ENCODE results near the gene NXN.

Gene NXN

DNA sequence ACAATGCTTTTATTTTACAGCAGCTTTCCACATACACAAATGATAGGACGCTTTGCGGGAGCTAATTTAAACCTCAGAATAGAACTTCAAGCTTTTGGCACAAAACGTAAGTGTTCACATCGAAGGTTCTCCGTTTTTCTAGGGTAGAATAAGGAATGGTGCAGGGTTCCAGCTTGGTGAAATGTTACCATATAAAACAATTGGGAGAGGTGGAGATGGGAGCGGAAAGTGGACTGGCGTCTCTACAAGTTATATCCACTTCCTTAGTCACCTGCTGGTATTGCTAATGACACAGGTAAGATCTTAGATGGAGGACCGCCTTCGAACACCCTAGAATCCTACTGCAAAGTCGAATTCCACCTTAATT, 1.7 kb upstream of the NXN start:
- TF ChIP-seq SPI1 (IDR thresholded peaks at IDR 0.05; ENCODE audit: borderline replicate concordance, low read depth) (no peak), POLR2AphosphoS5 (IDR thresholded peaks at IDR 0.05; ENCODE audit: low read depth) (no peak), GABPA (IDR thresholded peaks at IDR 0.05; ENCODE audit: low read depth) (no peak)
- TF ChIP-seq, protein P1, sequence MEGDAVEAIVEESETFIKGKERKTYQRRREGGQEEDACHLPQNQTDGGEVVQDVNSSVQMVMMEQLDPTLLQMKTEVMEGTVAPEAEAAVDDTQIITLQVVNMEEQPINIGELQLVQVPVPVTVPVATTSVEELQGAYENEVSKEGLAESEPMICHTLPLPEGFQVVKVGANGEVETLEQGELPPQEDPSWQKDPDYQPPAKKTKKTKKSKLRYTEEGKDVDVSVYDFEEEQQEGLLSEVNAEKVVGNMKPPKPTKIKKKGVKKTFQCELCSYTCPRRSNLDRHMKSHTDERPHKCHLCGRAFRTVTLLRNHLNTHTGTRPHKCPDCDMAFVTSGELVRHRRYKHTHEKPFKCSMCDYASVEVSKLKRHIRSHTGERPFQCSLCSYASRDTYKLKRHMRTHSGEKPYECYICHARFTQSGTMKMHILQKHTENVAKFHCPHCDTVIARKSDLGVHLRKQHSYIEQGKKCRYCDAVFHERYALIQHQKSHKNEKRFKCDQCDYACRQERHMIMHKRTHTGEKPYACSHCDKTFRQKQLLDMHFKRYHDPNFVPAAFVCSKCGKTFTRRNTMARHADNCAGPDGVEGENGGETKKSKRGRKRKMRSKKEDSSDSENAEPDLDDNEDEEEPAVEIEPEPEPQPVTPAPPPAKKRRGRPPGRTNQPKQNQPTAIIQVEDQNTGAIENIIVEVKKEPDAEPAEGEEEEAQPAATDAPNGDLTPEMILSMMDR (IDR thresholded peaks at IDR 0.05; ENCODE audit: insufficient read depth, low read length), result no peak
- TF ChIP-seq, protein P2, sequence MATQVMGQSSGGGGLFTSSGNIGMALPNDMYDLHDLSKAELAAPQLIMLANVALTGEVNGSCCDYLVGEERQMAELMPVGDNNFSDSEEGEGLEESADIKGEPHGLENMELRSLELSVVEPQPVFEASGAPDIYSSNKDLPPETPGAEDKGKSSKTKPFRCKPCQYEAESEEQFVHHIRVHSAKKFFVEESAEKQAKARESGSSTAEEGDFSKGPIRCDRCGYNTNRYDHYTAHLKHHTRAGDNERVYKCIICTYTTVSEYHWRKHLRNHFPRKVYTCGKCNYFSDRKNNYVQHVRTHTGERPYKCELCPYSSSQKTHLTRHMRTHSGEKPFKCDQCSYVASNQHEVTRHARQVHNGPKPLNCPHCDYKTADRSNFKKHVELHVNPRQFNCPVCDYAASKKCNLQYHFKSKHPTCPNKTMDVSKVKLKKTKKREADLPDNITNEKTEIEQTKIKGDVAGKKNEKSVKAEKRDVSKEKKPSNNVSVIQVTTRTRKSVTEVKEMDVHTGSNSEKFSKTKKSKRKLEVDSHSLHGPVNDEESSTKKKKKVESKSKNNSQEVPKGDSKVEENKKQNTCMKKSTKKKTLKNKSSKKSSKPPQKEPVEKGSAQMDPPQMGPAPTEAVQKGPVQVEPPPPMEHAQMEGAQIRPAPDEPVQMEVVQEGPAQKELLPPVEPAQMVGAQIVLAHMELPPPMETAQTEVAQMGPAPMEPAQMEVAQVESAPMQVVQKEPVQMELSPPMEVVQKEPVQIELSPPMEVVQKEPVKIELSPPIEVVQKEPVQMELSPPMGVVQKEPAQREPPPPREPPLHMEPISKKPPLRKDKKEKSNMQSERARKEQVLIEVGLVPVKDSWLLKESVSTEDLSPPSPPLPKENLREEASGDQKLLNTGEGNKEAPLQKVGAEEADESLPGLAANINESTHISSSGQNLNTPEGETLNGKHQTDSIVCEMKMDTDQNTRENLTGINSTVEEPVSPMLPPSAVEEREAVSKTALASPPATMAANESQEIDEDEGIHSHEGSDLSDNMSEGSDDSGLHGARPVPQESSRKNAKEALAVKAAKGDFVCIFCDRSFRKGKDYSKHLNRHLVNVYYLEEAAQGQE (IDR thresholded peaks at IDR 0.05; ENCODE audit: insufficient replicate concordance, low read depth), result no peak
- Histone ChIP-seq H3K4me3 (replicated peaks; ENCODE audit: insufficient read depth, low read length) (no peak overlapping the region), H3K27ac (replicated peaks) (no peak overlapping the region), H3K27me3 (ENCODE audit: insufficient read depth, poor library complexity, severe bottlenecking) (peaks cover 8% of the 10 kb centered on the region)
- no peak for DNase-seq (ENCODE audit: low read depth in 1 of 2, low spot score in 1 of 2)

DNA sequence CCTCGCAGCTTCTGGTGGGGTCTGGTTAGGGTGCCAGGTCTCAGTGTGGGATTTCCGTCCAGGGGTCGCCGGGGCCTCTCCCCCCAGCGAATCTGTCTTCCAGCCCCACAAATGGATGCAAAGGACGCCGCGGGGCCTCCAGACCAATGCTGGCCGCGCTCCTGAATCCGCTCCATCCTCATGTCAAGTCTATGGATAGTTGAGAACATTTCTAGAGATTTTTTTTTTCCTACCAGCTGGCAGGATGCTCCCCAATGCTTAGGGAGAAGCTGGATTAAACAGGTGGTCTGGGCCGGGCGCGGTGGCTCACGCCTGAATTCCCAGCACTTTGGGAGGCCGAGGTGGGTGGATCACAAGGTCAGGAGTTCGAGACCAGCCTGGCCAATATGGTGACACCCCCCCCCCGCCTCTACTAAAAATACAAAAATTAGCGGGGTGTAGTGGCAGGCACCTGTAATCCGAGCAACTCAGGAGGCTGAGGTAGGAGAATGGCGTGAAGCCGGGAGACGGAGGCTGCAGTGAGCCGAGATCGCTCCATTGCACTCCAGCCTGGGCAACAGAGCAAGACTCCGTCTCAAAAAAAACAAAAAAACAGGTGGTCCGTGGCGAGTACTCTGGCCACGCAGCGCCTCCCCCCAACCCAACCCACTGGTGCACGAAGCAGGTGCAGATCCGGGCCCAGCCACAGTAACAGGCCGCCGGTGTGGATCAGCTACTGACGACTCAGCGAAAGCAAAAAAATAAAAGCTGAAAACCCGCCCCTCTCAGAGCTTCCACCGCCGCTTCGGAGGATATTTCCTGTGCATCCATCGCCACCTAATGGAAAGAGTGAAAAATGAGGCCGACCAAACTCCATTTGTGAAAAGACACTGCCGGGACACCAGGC, 1.1 kb upstream of the NXN start:
- Histone ChIP-seq H3K27me3 (ENCODE audit: insufficient read depth, poor library complexity, severe bottlenecking) (peaks cover 8% of the 10 kb centered on the region), H3K4me3 (replicated peaks; ENCODE audit: insufficient read depth, low read length) (peak overlapping the region; percentile 32)
- TF ChIP-seq GABPA (IDR thresholded peaks at IDR 0.05; ENCODE audit: low read depth), result no peak
- TF ChIP-seq, protein P1 (IDR thresholded peaks at IDR 0.05; ENCODE audit: insufficient read depth, low read length), result peak; percentile 10

DNA sequence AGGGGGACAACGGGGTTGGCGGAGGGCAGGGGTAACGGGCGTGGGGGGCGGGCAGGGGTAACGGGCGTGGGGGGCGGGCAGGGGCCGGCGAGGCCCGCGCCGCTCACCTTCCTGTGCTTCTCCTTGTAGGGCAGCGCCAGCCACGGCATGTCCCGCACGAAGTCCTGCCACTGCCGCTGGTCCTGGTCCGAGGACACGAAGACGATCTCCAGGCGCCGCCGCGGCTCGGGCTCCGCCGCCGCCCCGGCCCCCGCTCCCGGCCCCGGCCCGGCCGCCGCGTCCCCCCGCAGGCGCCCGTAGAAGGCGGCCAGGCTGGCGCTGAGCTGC, 401 bp downstream of the NXN start:
- TF ChIP-seq GABPA (IDR thresholded peaks at IDR 0.05; ENCODE audit: low read depth), result no peak
- peak overlapping the region; percentile 32 for H3K4me3 ChIP-seq (replicated peaks; ENCODE audit: insufficient read depth, low read length)
- no peak overlapping the region for H3K27ac ChIP-seq (replicated peaks)
- DNase-seq (ENCODE audit: low read depth in 1 of 2, low spot score in 1 of 2), result no peak
- peaks cover 8% of the 10 kb centered on the region for H3K27me3 ChIP-seq (ENCODE audit: insufficient read depth, poor library complexity, severe bottlenecking)

More for the DNA sequence above, 1.1 kb upstream of the NXN start:
- no peak overlapping the region for H3K27ac ChIP-seq (replicated peaks)
- DNase-seq (ENCODE audit: low read depth in 1 of 2, low spot score in 1 of 2), result peak in 1 of 2 experiments; percentile 58

DNA sequence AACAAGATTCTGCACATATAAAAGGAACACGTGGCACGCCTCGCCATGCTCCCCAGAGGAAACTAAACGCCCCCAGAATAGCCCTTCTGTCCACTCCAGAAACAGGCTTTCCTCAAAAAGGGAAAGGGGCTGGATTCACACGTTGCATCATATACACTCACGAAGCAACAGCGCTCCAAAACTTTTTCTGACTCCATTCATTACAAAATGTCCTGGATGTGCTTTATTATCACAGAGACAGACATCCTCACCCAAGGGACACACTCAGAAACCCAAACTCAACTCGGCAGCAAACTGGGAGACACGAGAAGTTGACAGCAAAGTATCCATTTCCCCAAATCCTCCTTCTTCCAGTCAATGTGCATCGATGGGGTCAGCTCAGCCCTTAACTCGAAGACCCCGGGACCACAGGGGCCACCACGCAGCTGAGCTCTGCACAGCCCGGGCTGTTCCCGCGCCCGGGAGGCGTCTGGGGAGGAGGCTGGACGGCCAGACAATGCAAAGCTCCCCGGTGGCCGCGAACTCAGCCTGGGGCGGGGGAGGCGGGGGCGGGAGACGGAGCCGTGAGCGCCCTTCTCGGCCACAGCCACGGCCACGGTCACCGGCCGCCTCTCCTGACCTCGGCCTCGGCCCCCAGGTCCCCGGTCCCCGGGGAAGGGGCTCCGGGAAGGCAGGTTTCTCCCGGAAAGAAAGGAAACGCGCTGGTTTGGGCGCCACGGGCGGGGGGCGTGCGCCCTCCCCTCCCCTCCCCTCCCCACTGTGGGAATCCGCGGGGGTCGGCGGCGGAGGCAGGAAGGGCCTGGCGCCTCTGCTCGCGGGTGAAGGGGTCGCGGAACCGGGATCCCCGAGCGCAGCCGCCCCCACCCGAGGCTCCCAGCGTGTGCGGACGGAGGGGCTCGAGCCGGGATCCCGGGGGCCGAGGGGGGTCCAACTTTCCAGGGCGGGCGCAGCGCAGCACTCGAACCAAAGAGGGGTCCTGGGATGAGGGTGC, 1.2 kb downstream of the NXN start:
- Histone ChIP-seq H3K27me3 (ENCODE audit: insufficient read depth, poor library complexity, severe bottlenecking) (peaks cover 8% of the 10 kb centered on the region), H3K4me3 (replicated peaks; ENCODE audit: insufficient read depth, low read length) (no peak overlapping the region), H3K27ac (replicated peaks) (no peak overlapping the region)

More for the DNA sequence above, 1.2 kb downstream of the NXN start:
- DNase-seq (ENCODE audit: low read depth in 1 of 2, low spot score in 1 of 2), result no peak
- TF ChIP-seq, protein P1 (IDR thresholded peaks at IDR 0.05; ENCODE audit: insufficient read depth, low read length), result no peak
- no peak for TF ChIP-seq GABPA (IDR thresholded peaks at IDR 0.05; ENCODE audit: low read depth)
- TF ChIP-seq, protein P2 (IDR thresholded peaks at IDR 0.05; ENCODE audit: insufficient replicate concordance, low read depth), result no peak
- TF ChIP-seq POLR2AphosphoS5 (IDR thresholded peaks at IDR 0.05; ENCODE audit: low read depth), result no peak
- no peak for TF ChIP-seq SPI1 (IDR thresholded peaks at IDR 0.05; ENCODE audit: borderline replicate concordance, low read depth)

Data from HL-60 (cell line).